ENCODE measurements around the gene MORC3.
"Not testable (repeated sequence)": the region's sequence is repeated elsewhere in the genome, so short reads cannot be mapped to it uniquely, and the experiment has no call there.

MORC3 gene

DNA sequence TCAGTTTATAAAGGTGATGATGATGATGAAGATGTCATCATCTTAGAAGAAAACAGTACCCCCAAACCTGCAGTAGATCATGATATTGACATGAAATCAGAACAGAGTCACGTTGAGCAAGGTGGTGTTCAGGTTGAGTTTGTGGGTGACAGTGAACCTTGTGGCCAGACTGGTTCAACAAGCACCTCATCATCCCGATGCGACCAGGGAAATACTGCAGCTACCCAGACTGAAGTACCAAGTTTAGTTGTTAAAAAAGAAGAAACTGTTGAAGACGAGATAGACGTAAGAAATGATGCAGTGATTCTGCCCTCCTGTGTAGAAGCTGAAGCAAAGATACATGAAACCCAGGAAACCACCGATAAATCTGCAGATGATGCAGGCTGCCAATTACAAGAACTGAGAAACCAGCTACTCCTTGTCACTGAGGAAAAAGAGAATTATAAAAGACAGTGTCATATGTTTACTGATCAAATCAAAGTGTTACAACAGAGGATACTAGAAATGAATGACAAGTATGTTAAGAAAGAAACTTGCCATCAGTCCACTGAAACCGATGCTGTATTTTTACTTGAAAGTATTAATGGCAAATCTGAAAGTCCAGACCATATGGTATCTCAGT, 49.2 kb downstream of the MORC3 start:
- in situ Hi-C loops (cut with MboI; ENCODE audit: low pct_unique_long_range_greater_than_20kb, low sequenced_read_pairs, unreplicated experiment): no loop called here
- TF ChIP-seq, protein P1, sequence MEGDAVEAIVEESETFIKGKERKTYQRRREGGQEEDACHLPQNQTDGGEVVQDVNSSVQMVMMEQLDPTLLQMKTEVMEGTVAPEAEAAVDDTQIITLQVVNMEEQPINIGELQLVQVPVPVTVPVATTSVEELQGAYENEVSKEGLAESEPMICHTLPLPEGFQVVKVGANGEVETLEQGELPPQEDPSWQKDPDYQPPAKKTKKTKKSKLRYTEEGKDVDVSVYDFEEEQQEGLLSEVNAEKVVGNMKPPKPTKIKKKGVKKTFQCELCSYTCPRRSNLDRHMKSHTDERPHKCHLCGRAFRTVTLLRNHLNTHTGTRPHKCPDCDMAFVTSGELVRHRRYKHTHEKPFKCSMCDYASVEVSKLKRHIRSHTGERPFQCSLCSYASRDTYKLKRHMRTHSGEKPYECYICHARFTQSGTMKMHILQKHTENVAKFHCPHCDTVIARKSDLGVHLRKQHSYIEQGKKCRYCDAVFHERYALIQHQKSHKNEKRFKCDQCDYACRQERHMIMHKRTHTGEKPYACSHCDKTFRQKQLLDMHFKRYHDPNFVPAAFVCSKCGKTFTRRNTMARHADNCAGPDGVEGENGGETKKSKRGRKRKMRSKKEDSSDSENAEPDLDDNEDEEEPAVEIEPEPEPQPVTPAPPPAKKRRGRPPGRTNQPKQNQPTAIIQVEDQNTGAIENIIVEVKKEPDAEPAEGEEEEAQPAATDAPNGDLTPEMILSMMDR (IDR thresholded peaks at IDR 0.05; ENCODE audit: extremely low read depth, insufficient read depth, missing control alignments): no peak
- no peak for DNase-seq (ENCODE audit: low spot score)

DNA sequence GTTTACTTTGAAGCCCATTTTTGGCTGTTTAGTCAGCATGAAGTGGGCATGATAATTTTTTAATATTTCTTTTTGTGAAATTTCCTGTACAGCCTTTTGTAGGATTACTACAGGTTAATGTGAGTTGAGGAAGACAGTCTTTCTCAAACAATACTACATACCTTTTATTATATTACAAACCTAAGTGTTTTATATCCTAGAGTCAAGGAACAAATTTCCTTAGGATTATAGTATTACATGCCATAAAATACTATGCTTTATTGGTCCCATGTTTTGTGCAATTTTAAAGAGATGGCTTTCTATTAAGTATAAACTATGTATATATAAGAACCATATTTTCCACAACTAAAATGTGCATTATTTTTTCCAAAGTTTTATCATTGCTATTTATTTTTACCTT, 56.0 kb downstream of the MORC3 start:
- DNase-seq (ENCODE audit: low spot score): no peak
- TF ChIP-seq, protein P1 (IDR thresholded peaks at IDR 0.05; ENCODE audit: extremely low read depth, insufficient read depth, missing control alignments): no peak
- in situ Hi-C loops (cut with MboI; ENCODE audit: low pct_unique_long_range_greater_than_20kb, low sequenced_read_pairs, unreplicated experiment): no loop called here

DNA sequence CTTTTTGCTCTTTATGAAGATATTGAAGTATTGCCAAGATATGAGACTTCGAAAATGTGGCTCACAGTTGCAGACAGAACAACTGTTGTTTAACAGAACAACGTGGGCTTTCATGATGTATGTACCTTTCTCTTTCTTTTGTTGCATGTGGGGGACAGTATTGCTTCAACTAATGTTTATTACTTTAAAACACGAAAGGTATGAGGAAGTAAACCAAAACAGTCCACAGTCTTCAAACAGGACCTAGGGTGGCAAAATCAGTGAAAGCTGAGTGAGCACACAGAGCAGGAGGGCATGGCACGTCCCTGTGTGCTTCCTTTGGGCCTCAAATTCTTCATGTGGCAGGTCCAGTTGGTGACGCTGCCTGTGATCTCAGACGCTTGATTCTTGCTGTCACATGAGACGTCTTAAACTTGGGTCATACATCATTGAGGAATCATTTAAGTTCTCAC, 57.4 kb downstream of the MORC3 start:
- no peak for DNase-seq (ENCODE audit: low spot score)
- TF ChIP-seq, protein P1 (IDR thresholded peaks at IDR 0.05; ENCODE audit: extremely low read depth, insufficient read depth, missing control alignments): no peak
- in situ Hi-C loops (cut with MboI; ENCODE audit: low pct_unique_long_range_greater_than_20kb, low sequenced_read_pairs, unreplicated experiment): no loop called here

DNA sequence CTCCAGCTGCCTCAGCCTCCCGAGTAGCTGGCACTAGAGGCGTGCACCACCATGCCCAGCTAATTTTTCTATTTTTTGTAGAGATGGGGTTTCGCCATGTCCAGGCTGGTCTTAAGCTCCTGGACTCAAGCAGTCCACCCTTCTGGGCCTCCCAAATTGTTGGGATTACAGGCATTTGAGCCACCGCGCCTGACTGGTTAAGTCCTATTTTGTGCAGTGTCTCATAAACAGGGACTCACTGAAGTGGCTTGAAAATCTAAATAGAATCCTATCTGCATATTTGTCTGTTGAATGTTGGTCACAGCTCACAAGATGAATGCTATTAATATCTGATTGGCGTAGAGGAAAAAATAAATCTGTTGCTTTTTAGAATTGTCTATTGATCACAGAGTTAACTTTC, 59.3 kb downstream of the MORC3 start:
- DNase-seq (ENCODE audit: low spot score): no peak
- in situ Hi-C loops (cut with MboI; ENCODE audit: low pct_unique_long_range_greater_than_20kb, low sequenced_read_pairs, unreplicated experiment): no loop called here
- TF ChIP-seq, protein P1 (IDR thresholded peaks at IDR 0.05; ENCODE audit: extremely low read depth, insufficient read depth, missing control alignments): no peak

DNA sequence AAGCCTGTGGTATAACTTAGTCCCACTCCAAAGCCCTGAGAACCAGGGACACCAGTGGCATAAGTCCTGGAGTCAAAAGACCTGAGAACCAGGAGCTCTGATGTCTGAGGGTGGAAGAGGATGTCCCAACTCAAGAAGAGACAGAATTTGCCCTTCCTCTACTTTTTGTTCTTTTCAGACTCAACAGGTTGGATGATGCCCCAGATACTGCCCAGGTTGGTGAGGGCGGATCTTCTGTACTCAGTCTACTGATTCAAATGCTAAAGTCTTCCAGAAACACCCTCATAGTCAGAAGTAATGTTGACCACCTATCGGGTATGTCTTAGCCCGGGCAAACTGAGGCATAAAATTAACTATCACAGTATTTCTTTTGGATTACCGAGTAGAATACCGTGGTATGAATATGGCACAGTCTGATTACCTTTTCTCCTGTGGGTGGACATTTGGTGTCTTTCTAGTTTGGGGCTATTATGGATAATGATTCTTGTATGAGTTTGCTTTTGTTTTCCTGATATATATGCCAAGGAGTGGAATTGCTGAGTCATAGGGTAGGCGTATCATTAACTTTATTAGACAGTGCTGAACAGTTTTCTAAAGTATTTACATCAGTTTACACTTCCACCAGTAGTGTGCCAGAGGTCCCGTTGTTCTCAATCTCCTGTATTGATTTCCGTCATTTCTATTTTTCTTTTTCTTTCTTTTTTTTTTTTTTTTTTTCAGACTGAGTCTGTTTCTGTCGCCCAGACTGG, 62.0 kb downstream of the MORC3 start:
- TF ChIP-seq, protein P1 (IDR thresholded peaks at IDR 0.05; ENCODE audit: extremely low read depth, insufficient read depth, missing control alignments): no peak
- in situ Hi-C loops (cut with MboI; ENCODE audit: low pct_unique_long_range_greater_than_20kb, low sequenced_read_pairs, unreplicated experiment): no loop called here
- no peak for DNase-seq (ENCODE audit: low spot score)

DNA sequence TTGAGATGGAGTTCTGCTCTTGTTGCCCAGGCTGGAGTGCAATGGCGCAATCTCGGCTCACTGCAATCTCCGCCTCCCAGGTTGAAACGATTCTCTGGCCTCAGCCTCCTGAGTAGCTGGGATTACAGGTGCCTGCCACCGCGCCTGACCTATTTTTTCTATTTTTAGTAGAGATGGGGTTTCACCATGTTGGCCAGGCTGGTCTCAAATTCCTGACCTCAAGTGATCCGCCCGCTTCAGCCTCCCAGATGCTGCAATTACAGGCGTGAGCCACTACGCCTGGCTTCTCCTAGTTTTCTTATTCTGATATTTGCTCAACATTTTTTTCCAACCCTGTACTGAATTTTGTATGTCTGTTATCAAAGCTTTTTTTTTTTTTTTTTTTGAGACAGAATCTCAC, 62.7 kb downstream of the MORC3 start:
- DNase-seq (ENCODE audit: low spot score); in situ Hi-C loops (cut with MboI; ENCODE audit: low pct_unique_long_range_greater_than_20kb, low sequenced_read_pairs, unreplicated experiment): not testable (repeated sequence)

DNA sequence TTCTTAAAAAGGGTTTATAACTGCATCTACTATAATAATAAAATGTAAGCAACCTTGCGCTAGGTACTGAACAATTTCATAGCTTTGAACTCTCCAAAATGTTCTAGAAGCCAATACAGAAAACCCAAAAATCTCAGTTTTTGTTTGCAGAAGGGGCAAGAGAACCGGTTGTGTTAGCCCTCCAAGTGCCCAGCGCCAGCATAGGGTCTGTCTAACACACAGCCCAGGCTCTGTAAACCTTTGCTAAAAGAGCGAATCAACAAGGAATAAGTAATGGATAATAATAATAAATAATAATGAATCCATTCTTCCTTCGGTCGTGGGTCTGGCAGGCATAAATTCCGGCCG, 64.9 kb downstream of the MORC3 start:
- in situ Hi-C loops (cut with MboI; ENCODE audit: low pct_unique_long_range_greater_than_20kb, low sequenced_read_pairs, unreplicated experiment): no loop called here
- TF ChIP-seq, protein P1 (IDR thresholded peaks at IDR 0.05; ENCODE audit: extremely low read depth, insufficient read depth, missing control alignments): no peak
- no peak for DNase-seq (ENCODE audit: low spot score)
